ENCODE measurements around the gene PANK3.

PANK3 gene

DNA sequence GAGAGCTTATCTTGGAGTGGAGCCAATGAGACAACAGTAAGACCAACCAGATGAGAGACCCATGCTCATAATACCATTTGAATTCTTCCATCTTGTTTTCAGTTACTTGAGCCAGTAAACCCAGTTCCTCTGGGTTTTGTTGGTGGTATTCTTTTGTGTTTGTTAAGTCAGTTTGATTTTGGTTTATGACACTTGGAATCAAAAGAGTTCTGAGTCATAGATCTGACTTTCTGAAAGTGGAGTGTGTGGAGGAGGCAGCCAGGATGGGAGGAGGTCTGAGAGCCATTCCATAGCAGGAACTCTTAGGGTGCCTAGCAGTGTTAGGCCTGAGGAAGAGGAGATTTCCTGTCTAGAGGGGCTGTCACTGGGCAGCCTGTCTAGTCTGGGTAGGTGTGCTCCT, 24.6 kb upstream of the PANK3 start:
- TF ChIP-seq, protein P1, sequence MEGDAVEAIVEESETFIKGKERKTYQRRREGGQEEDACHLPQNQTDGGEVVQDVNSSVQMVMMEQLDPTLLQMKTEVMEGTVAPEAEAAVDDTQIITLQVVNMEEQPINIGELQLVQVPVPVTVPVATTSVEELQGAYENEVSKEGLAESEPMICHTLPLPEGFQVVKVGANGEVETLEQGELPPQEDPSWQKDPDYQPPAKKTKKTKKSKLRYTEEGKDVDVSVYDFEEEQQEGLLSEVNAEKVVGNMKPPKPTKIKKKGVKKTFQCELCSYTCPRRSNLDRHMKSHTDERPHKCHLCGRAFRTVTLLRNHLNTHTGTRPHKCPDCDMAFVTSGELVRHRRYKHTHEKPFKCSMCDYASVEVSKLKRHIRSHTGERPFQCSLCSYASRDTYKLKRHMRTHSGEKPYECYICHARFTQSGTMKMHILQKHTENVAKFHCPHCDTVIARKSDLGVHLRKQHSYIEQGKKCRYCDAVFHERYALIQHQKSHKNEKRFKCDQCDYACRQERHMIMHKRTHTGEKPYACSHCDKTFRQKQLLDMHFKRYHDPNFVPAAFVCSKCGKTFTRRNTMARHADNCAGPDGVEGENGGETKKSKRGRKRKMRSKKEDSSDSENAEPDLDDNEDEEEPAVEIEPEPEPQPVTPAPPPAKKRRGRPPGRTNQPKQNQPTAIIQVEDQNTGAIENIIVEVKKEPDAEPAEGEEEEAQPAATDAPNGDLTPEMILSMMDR (IDR thresholded peaks at IDR 0.05) = no peak

DNA sequence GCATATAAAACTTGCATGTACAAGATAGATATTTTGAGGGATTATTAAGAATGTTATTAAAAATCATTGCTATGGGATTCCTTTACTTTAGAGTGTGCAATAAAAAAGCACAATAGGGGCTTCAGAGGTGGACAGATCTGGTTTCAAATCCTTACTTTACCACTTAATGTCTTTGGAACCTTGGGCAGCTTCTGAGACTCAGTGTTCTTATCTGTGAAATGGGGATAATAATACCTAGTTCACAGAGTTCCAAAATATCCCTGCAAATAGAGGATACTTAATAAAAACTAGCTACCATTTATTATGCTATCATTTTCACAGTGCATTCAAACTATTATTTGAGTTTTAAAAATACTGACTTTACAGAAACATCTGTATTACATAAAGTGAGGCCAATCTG, 23.3 kb upstream of the PANK3 start:
- TF ChIP-seq, protein P1 (IDR thresholded peaks at IDR 0.05) = no peak

DNA sequence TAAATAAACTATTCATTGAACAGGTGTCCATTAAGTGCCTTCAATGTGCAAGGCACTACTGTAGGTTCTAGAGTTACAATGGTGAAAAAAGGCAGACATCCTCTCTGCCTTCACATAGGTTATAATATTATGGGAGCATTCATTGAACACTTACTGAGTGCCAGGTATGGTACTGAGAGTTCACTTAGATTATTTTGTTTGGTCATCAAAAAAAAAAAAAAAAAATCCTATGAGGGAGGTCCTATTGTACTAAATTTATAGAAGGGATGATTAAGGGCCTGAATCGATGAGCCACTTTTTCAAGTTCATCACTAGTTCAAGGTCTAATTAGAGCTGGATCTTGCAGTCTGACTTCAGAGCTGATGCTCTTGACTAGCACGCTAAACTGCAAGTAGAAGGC, 22.8 kb upstream of the PANK3 start:
- TF ChIP-seq, protein P1 (IDR thresholded peaks at IDR 0.05) = no peak

DNA sequence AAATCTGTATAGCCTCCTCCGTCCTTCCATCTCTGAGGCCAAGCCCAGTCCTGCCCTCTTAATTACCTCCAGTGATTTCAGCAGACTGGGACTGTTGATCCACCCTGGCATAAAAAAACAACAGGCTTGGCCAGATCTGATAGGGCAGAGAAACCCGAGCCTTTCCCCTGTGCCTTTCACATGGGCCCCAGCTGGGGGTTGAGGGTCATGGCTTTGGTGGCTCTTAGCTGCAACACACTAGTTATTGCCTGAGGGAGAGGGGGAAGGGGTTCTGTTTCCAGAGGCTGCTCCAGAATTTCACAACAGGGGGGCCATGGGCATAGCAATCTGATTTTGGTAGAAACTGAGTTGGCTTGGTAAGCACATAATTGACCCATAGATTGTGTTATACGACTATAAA, 21.2 kb upstream of the PANK3 start:
- TF ChIP-seq, protein P1 (IDR thresholded peaks at IDR 0.05) = no peak

DNA sequence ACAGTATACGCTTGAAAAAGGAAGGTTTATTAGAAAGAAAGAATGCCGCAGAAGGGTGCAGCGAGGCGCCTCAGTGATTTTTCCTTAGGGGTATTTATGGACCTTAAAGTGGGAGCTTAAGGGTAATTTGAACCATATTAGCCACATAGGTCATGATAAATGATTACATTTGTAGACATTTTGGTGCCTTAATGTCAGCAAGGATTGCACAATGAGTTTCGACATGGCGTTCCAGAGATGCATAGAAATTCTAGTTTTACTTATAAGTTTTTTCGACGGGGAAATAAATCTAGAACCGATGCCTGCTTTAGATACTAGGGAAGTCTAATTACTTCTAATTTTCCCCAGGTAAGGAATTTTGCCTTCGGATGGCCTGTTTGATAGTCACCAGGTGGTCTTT, 20.7 kb upstream of the PANK3 start:
- TF ChIP-seq, protein P1 (IDR thresholded peaks at IDR 0.05) = no peak

DNA sequence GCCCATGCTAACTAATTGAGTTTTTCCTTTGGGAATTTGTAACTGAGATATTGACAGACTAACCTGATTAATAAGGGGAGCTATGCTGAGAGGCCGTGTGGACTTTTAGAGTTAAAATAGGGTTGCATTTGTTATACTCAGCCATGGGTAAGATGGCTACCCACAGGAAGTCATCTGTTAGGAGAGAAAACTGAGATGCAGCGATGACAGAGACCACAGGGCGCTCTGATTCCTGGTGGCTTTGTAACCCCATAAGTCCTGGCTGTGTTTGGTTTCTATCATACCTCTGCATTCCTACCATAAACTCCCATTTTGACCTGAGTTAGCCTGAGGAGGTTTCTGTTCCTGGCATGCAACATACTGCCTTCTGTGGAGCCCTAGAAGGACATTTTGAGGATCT, 19.5 kb upstream of the PANK3 start:
- TF ChIP-seq, protein P1 (IDR thresholded peaks at IDR 0.05) = no peak

DNA sequence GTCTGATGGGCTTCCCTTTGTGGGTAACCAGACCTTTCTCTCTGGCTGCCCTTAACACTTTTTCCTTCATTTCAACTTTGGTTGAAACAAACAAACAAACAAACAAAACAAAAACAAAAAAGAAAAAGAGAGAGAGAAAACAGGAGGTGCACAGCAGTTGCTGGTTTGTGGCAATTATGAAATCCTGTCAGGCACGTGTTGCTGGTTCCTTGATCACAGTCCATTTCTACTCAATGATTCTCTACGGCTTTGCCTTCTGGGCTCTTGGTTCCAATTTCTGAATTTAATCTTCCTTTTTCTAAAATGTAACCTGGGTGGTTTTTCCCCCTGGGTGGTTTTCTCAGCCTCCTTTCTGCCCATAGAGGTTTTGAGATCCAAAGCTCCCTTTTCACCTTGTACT, 17.8 kb upstream of the PANK3 start:
- TF ChIP-seq, protein P1 (IDR thresholded peaks at IDR 0.05) = no peak

DNA sequence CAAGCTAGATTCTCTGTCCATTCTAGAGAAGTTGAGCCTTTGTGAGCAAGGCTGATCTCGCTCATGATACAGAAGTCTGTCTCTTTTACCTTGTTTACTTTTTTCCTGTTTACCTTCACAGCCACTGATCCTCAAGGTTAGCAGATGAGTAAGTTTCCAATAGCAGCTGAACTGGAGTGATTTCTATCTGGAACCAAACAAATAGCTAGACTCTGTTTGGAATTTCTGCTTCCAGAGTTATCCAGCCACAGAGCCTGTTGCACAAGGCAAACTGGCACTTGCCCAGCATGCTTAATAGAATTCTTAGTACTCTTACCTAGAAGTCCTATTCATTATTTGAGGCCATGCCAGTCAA, 12.8 kb upstream of the PANK3 start:
- TF ChIP-seq, protein P1 (IDR thresholded peaks at IDR 0.05) = no peak

All from LNCAP (cell line).